ENCODE measurements around the gene CCDC54. TPM values are rescaled to one million over a fixed set of nuclear protein-coding genes. Genes with fewer than 3 reads are reported as not detected.

CCDC54 gene
- total and polyA plus RNA-seq, 2 of the 8 experiments (the other 6 are each of a cell fraction or from before 2014, with no cell fraction given): not detected

- no peak overlapping the region for H3K56ac ChIP-seq (replicated peaks; ENCODE audit: insufficient read length, low read depth, low read length)
- peaks cover 0 to 13% (median 6%) of the 10 kb centered on the region in 4 experiments; a peak in 5 of 7 replicates for H3K4me1 ChIP-seq (replicated peaks in 1 of 4; ENCODE audit: control insufficient read depth in 3 of 4, insufficient read depth in 4 of 4, low read length in 3 of 4)
- H2BK120ac ChIP-seq (replicated peaks; ENCODE audit: low read depth, low read length): no peak overlapping the region
- peaks cover 0 to 1% (median 0%) of the 10 kb centered on the region in 4 experiments; a peak in 1 of 7 replicates for H3K27me3 ChIP-seq (replicated peaks in 1 of 4; ENCODE audit: control insufficient read depth in 3 of 4, extremely low read depth in 1 of 4, insufficient read depth in 3 of 4, low read length in 3 of 4)
- no peaks in the 10 kb centered on the region; the same call in 1 of the 2 replicates for H3K23me2 ChIP-seq (ENCODE audit: low read depth, low read length)
- POLR2A ChIA-PET (ENCODE audit: partially characterized antibody): interaction anchor here (1.3 kb wide), 1 partner anchor 10 kb away, joined by 3 read pairs; no protein-coding TSS in a partner anchor
- H3K79me1 ChIP-seq (ENCODE audit: low read depth, low read length): no peaks in the 10 kb centered on the region
- TF ChIP-seq SP1 (IDR thresholded peaks at IDR 0.05; ENCODE audit: low read depth, low read length): no peak
- no peak for TF ChIP-seq GABPA (IDR thresholded peaks at IDR 0.05; ENCODE audit: borderline replicate concordance, insufficient read depth, low read length)
- no peak for TF ChIP-seq E2F6 (IDR thresholded peaks at IDR 0.05)
- TF ChIP-seq TCF12 (IDR thresholded peaks at IDR 0.05; ENCODE audit: low read depth, low read length): no peak
- H2AK5ac ChIP-seq (ENCODE audit: low read depth, low read length): no peak overlapping the region
- peak overlapping the region; percentile 59 for H4K91ac ChIP-seq (replicated peaks; ENCODE audit: insufficient read length, low read length)
- H3K4ac ChIP-seq (replicated peaks; ENCODE audit: insufficient read length, low read depth, low read length): no peak overlapping the region
- no peaks in the 10 kb centered on the region for H3K9me3 ChIP-seq (ENCODE audit: insufficient read depth in 2 of 2, low read depth in 1 of 2, low read length in 1 of 2)
- H3K4me3 ChIP-seq (ENCODE audit: extremely low read depth in 1 of 4, insufficient read depth in 2 of 4, low read depth in 3 of 4, low read length in 4 of 4): peak overlapping the region in 1 of 4 experiments; percentile 16; a peak in 1 of 8 replicates
- no peak overlapping the region for H3K23ac ChIP-seq (ENCODE audit: insufficient read length)
- no peak overlapping the region for H4K8ac ChIP-seq (ENCODE audit: extremely low read depth, insufficient read depth, low read length)
- no peak overlapping the region for H4K5ac ChIP-seq (ENCODE audit: insufficient read length, low read depth, low read length)
- H3K18ac ChIP-seq (ENCODE audit: extremely low read depth, low read length): no peak overlapping the region
- CTCF ChIA-PET (ENCODE audit: partially characterized antibody): interaction anchor here (1.0 to 2.0 kb wide), 5 partner anchors 14 to 31 kb away, joined by 3 to 8 read pairs (median 3); no protein-coding TSS in a partner anchor
- no peak overlapping the region for H3K14ac ChIP-seq (ENCODE audit: insufficient read length)
- H3K79me2 ChIP-seq (ENCODE audit: control insufficient read depth in 1 of 2, insufficient read depth in 2 of 2, low read length in 2 of 2): no peaks in the 10 kb centered on the region
- no peak overlapping the region for H3K4me2 ChIP-seq (ENCODE audit: insufficient read depth in 1 of 2, low read depth in 2 of 2, low read length in 2 of 2)
- DNase-seq (ENCODE audit: low read depth in 1 of 2, low spot score in 2 of 2) (no peak), FAIRE-seq (no peak)
- H2AFZ ChIP-seq (ENCODE audit: low read length): no peak overlapping the region
- H2BK20ac ChIP-seq (ENCODE audit: low read length): no peak overlapping the region
- no peak overlapping the region for H3K9ac ChIP-seq (replicated peaks in 1 of 4; ENCODE audit: extremely low read depth in 1 of 4, low read depth in 3 of 4, low read length in 3 of 4)
- H2BK5ac ChIP-seq (ENCODE audit: low read depth, low read length): no peak overlapping the region; the same call in 1 of the 2 replicates
- H4K20me1 ChIP-seq (replicated peaks in 1 of 2; ENCODE audit: control insufficient read depth in 1 of 2, insufficient read depth in 2 of 2, low read length in 2 of 2): no peaks in the 10 kb centered on the region
- 85% methylated on average over 2 of the region's 2 CpGs; no CpG with 5 or more reads in 1 of the 2 experiments for WGBS, 2 experiments (ENCODE audit: extremely low coverage in 1 of 2, insufficient coverage in 1 of 2, insufficient read length in 1 of 2, insufficient replicate concordance in 2 of 2, low coverage in 1 of 2, low lambda C conversion rate in 2 of 2, missing lambda C conversion rate in 1 of 2)
- no peak overlapping the region for H2BK15ac ChIP-seq (ENCODE audit: low read length)
- H2BK12ac ChIP-seq (ENCODE audit: low read depth, low read length): peak overlapping the region; percentile 35; the same call in 1 of the 2 replicates
- H3K36me3 ChIP-seq (ENCODE audit: control insufficient read depth in 2 of 4, insufficient read depth in 4 of 4, low read length in 3 of 4): no peaks in the 10 kb centered on the region
- H3K27ac ChIP-seq (ENCODE audit: low read depth, low read length): no peak overlapping the region
Observed at GRCh38 chr3:107384428-107384827, 7.2 kb downstream of the CCDC54 start.
